ENCODE data around the gene CLEC19A. TPM values are rescaled to one million over a fixed set of nuclear protein-coding genes. Genes with fewer than 3 reads are reported as not detected.

Gene CLEC19A
- not detected in 2 replicates for total RNA-seq

DNA sequence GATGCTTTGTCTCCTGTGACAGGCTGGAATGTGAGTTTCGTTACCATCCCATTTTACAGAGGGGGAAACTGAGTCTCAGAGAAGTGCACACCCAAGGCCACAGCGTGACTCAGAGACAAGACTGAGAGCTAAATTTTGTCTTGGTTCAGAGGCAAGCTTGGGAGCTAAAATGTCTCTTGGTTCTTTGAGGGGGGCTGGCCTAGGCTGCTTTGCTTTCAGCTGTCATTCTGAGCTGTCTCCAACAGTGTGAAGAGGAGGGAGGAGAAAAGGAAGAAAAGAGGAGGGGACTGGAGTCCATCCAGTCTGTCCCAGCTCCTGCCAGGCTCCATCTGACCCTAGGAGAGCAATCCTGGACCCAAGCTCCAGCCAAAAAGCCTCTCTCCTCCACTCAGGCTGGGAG is at the start of gene CLEC19A:
Gene CLEC19A, plus strand, starts transcription at position 301 of the 400 bp plus-strand sequence. CDS start 121 bp downstream, outside the sequence.

Other genes starting within 250 kb of the CLEC19A start
- gene COQ7, start 218.1 kb upstream of the CLEC19A start, total RNA-seq: 9.6 and 15.7 TPM in 2 replicates
- 29.0 and 30.9 TPM in 2 replicates for gene ITPRIPL2, start 171.8 kb upstream of the CLEC19A start, total RNA-seq
- 0.15 and 0.80 TPM in 2 replicates for gene SYT17, start 117.5 kb upstream of the CLEC19A start, total RNA-seq
- gene TMC5, start 132.2 kb downstream of the CLEC19A start, total RNA-seq: not detected in 2 replicates
- 39.9 and 41.9 TPM in 2 replicates for gene GDE1, start 236.4 kb downstream of the CLEC19A start, total RNA-seq
- 6.3 and 6.4 TPM in 2 replicates for gene CCP110, start 238.2 kb downstream of the CLEC19A start, total RNA-seq

Measured in mammary microvascular endothelial cell (primary cell).